HepG2 (cell line): ENCODE data around the gene CASP5. TPM values are rescaled to one million over a fixed set of nuclear protein-coding genes. Genes with fewer than 3 reads are reported as not detected.

Experiments used
- ARID5B ChIP-seq: IDR thresholded peaks from 2 replicates; pipeline ENCODE4 v1.4.0; 2020; ENCODE audit warnings: mild to moderate bottlenecking, missing genetic modification reagents
- FOSL2 ChIP-seq: sonication (generic); formaldehyde crosslinking; IDR thresholded peaks from 2 replicates; pipeline ENCODE4 v1.4.0; 2020; ENCODE audit warnings: missing genetic modification reagents
- GABPA ChIP-seq, 2 experiments: IDR thresholded peaks; 2 replicates each; pipeline ENCODE4 v1.6.1; 2011 to 2016; ENCODE audit warnings: low read depth in 2 of 2, low read length in 1 of 2, missing biosample characterization in 1 of 2, missing genetic modification characterization in 1 of 2
- GABPB1 ChIP-seq: IDR thresholded peaks from 2 replicates; pipeline ENCODE4 v1.6.1; 2016; ENCODE audit warnings: mild to moderate bottlenecking, missing genetic modification reagents, moderate library complexity, missing compliant biosample characterization
- GATAD2A ChIP-seq: IDR thresholded peaks from 2 replicates; pipeline ENCODE4 v1.6.1; 2016
- HNF4A ChIP-seq: sonication (generic); formaldehyde crosslinking; IDR thresholded peaks from 2 replicates; pipeline ENCODE4 v1.4.0; 2020; ENCODE audit warnings: missing genetic modification reagents
- KLF13 ChIP-seq: sonication (generic); formaldehyde crosslinking; IDR thresholded peaks from 2 replicates; pipeline ENCODE4 v1.4.0; 2020; ENCODE audit warnings: mild to moderate bottlenecking, missing genetic modification reagents
- STAG1 ChIP-seq: sonication (generic); formaldehyde crosslinking; IDR thresholded peaks from 2 replicates; pipeline ENCODE4 v1.4.0; 2020; ENCODE audit warnings: missing genetic modification reagents
- ZBTB43 ChIP-seq: sonication (generic); formaldehyde crosslinking; conservative IDR thresholded peaks from 2 replicates; pipeline ENCODE4 v1.4.0; 2020; ENCODE audit warnings: missing genetic modification reagents
- ZMYM4 ChIP-seq: sonication (generic); formaldehyde crosslinking; IDR thresholded peaks from 2 replicates; pipeline ENCODE4 v1.8.1; 2023; ENCODE audit warnings: mild to moderate bottlenecking, missing genetic modification reagents
- ZNF12 ChIP-seq: sonication (generic); formaldehyde crosslinking; IDR thresholded peaks from 2 replicates; pipeline ENCODE4 v1.5.0; 2020; ENCODE audit warnings: missing genetic modification reagents
- ZNF615 ChIP-seq: sonication (generic); formaldehyde crosslinking; IDR thresholded peaks from 2 replicates; pipeline ENCODE4 v1.5.0; 2020; ENCODE audit warnings: mild to moderate bottlenecking, missing genetic modification reagents, borderline replicate concordance
- polyA plus RNA-seq, 8 experiments: library from polyadenylated mRNA; depleted of rRNA in 3 of 8; stranded (reverse) in 7 of 8; unstranded in 1 of 8; fragments of >200 nt; fragmentation: Illumina TruSeq in 4 of 8; extraction: Trizol in 4 of 8; gene quantifications; 2 replicates each; pipeline versions ENCODE4 v1.2.1 to v1.2.3, GENCODE V29; 2011 to 2016; ENCODE audit warnings: low read depth in 4 of 8, missing spikeins in 1 of 8, mixed read lengths in 1 of 8; ENCODE audit not compliant: insufficient read depth in 1 of 8
- total RNA-seq, 5 experiments: library from RNA; depleted of rRNA; stranded (reverse); fragments of >200 nt; fragmentation: Illumina TruSeq; extraction: Trizol; gene quantifications; 2 replicates each; pipeline ENCODE4 v1.2.3, GENCODE V29; 2016; ENCODE audit warnings: low read depth in 1 of 5

The CASP5 gene
- total and polyA plus RNA-seq, 2 of the 13 experiments (the other 11 are each of a cell fraction or from before 2014, with no cell fraction given) = not detected

GRCh38 chr11:105000167-105000566 is 22.8 kb downstream of the CASP5 start (continued):
- TF ChIP-seq ARID5B (CRISPR knock-in tag) = peak; percentile 44
- peak; percentile 55; the same call in 1 of the 2 replicates for TF ChIP-seq GATAD2A
- no peak for TF ChIP-seq GABPA (IDR thresholded peaks at IDR 0.05; ENCODE audit: low read depth, low read length)
- TF ChIP-seq GABPA (CRISPR knock-in tag; IDR thresholded peaks at IDR 0.05; ENCODE audit: low read depth) = peak; percentile 57
- TF ChIP-seq ZBTB43 = no peak
- TF ChIP-seq GABPB1 (CRISPR knock-in tag) = peak; percentile 32; the same call in 1 of the 2 replicates
- 0 out of 2 replicates have a peak, but pooled peaks have one; percentile 11 for TF ChIP-seq STAG1 (CRISPR knock-in tag)
- TF ChIP-seq HNF4A = 0 out of 2 replicates have a peak, but pooled peaks have one; percentile 18
- TF ChIP-seq ZNF615 = no peak
- peak; percentile 29; the same call in 1 of the 2 replicates for TF ChIP-seq ZMYM4 (CRISPR knock-in tag)
- TF ChIP-seq ZNF12 (CRISPR knock-in tag) = peak; percentile 68
- TF ChIP-seq KLF13 (CRISPR knock-in tag) = no peak
- peak; percentile 73 for TF ChIP-seq FOSL2 (CRISPR knock-in tag)
- TF ChIP-seq, all 625 proteins: peak for 18
